ENCODE measurements around the gene ZNF862. TPM values are rescaled to one million over a fixed set of nuclear protein-coding genes. Genes with fewer than 3 reads are reported as not detected.

The ZNF862 gene
- total RNA-seq, result 10 to 100 TPM; 18.4 to 61.1 (median 22.1) TPM

- WGBS, result 0% methylated on average over 20 of the region's 86 CpGs
- no peak for TF ChIP-seq CTCF (IDR thresholded peaks at IDR 0.05)
- peak in 1 of 2 donors; percentile 27 for TF ChIP-seq POLR2A (IDR thresholded peaks at IDR 0.05)
- no peak for TF ChIP-seq EP300 (IDR thresholded peaks at IDR 0.05)
- TF ChIP-seq POLR2AphosphoS5 (IDR thresholded peaks at IDR 0.05), result peak in 1 of 3 donors; percentile 31
Measured at GRCh38 chr7:149838224-149838991, at the start of gene ZNF862. ZNF862 (plus strand) TSS chr7:149838375; CDS start chr7:149838612, 237 bp downstream.

GRCh38 chr7:149789101-149789500 lies 49.1 kb upstream of the ZNF862 start:
- WGBS, result 87% methylated on average over 16 of the region's 19 CpGs
- Histone ChIP-seq H3K9me3 (no peaks in the 10 kb centered on the region), H3K27ac (no peak overlapping the region), H3K27me3 (peaks cover 47% of the 10 kb centered on the region), H3K4me3 (no peak overlapping the region), H3K4me1 (peaks cover 18% of the 10 kb centered on the region), H3K36me3 (no peaks in the 10 kb centered on the region)
- no peak for TF ChIP-seq EP300 (IDR thresholded peaks at IDR 0.05)
- no peak for TF ChIP-seq POLR2AphosphoS5 (IDR thresholded peaks at IDR 0.05)
- no peak for TF ChIP-seq CTCF (IDR thresholded peaks at IDR 0.05)
- no peak for TF ChIP-seq POLR2A (IDR thresholded peaks at IDR 0.05)
- DNase-seq (ENCODE audit: low spot score in 2 of 2), result no peak

More at GRCh38 chr7:149838224-149838991, at the start of gene ZNF862:
- Histone ChIP-seq H3K27me3 (no peaks in the 10 kb centered on the region), H3K36me3 (no peaks in the 10 kb centered on the region), H3K4me1 (peaks cover 13% of the 10 kb centered on the region), H3K9me3 (no peaks in the 10 kb centered on the region), H3K27ac (peak within 1 kb of the TSS; percentile 78), H3K4me3 (peak within 1 kb of the TSS; percentile 74)
- DNase-seq (ENCODE audit: low spot score in 2 of 2), result peak; percentile 98

- peaks cover 18% of the 10 kb centered on the region for H3K4me1 ChIP-seq
- DNase-seq (ENCODE audit: low spot score in 2 of 2), result no peak
- no peaks in the 10 kb centered on the region for H3K9me3 ChIP-seq
- no peaks in the 10 kb centered on the region for H3K36me3 ChIP-seq
- TF ChIP-seq POLR2A (IDR thresholded peaks at IDR 0.05) (no peak), EP300 (IDR thresholded peaks at IDR 0.05) (no peak), CTCF (IDR thresholded peaks at IDR 0.05) (peak in 1 of 2 donors; percentile 54), POLR2AphosphoS5 (IDR thresholded peaks at IDR 0.05) (no peak)
- peaks cover 47% of the 10 kb centered on the region for H3K27me3 ChIP-seq
- no peak overlapping the region for H3K4me3 ChIP-seq
- 3% methylated on average over 12 of the region's 56 CpGs for WGBS
- no peak overlapping the region for H3K27ac ChIP-seq
Measured at GRCh38 chr7:149790146-149790548, 48.0 kb upstream of the ZNF862 start.

- no peak overlapping the region for H3K27ac ChIP-seq
Measured at GRCh38 chr7:149790754-149791360, 47.3 kb upstream of the ZNF862 start.

More at GRCh38 chr7:149790754-149791360, 47.3 kb upstream of the ZNF862 start:
- 77% methylated on average over 3 of the region's 14 CpGs for WGBS
- no peak overlapping the region for H3K4me3 ChIP-seq
- H3K9me3 ChIP-seq, result no peaks in the 10 kb centered on the region
- no peaks in the 10 kb centered on the region for H3K36me3 ChIP-seq
- peaks cover 18% of the 10 kb centered on the region for H3K4me1 ChIP-seq
- H3K27me3 ChIP-seq, result peaks cover 47% of the 10 kb centered on the region
- no peak for DNase-seq (ENCODE audit: low spot score in 2 of 2)
- TF ChIP-seq CTCF (IDR thresholded peaks at IDR 0.05), result no peak
- no peak for TF ChIP-seq POLR2A (IDR thresholded peaks at IDR 0.05)
- TF ChIP-seq POLR2AphosphoS5 (IDR thresholded peaks at IDR 0.05), result no peak
- no peak for TF ChIP-seq EP300 (IDR thresholded peaks at IDR 0.05)
